Endothelial cell of umbilical vein (primary cell): ENCODE results near the gene B4GALT5. TPM values are rescaled to one million over a fixed set of nuclear protein-coding genes. Genes with fewer than 3 reads are reported as not detected.

Experiments
- BruUV-seq: library from RNA; stranded (reverse); fragments of 400-500 nt; replicated peaks from 2 replicates; lab custom pipeline; 2021; lab: Mats Ljungman, UMichigan
- CTCF ChIA-PET: fragments of 300-600, 350-600 bp; sonication (Branson Sonifier 250); formaldehyde crosslinking; loops from one replicate; lab custom pipeline; 2021; ENCODE audit warnings: antibody characterized with exemption, inconsistent platforms; lab: Charles Lee
- POLR2A ChIA-PET: fragments of 300-600, 350-600 bp; sonication (Branson Sonifier 250); formaldehyde crosslinking; loops from one replicate; lab custom pipeline; 2021; ENCODE audit warnings: antibody characterized with exemption, inconsistent platforms; lab: Charles Lee
- DNase-seq: peaks from one replicate; pipeline ENCODE4 v3.0.0-alpha.2; 2011; ENCODE audit warnings: low read depth, low spot score
- FAIRE-seq: peaks from 2 replicates; lab custom pipeline; 2011; peaks lifted over from hg19 to GRCh38; lab: Jason Lieb, UNC
- H2AFZ ChIP-seq: 2 replicates; pipeline ENCODE4 v1.6.0; 2012; ENCODE audit warnings: low read depth, low read length, control low read depth, inconsistent platforms
- H3K27ac ChIP-seq: 2 replicates; pipeline ENCODE4 v1.5.1; 2011; ENCODE audit warnings: low read depth, mild to moderate bottlenecking, control low read depth, low read length, moderate library complexity; ENCODE audit not compliant: insufficient read depth
- H3K27me3 ChIP-seq, 2 experiments: 2 replicates each; pipeline versions ENCODE4 v1.6.0 to v1.6.1; 2011; ENCODE audit warnings: low read length in 2 of 2, mixed read lengths in 1 of 2; ENCODE audit not compliant: control insufficient read depth in 2 of 2, insufficient read depth in 2 of 2
- H3K36me3 ChIP-seq, 2 experiments: 2 replicates in 1 of 2; 3 replicates in 1 of 2; pipeline ENCODE4 v1.5.1; 2011; ENCODE audit warnings: low read length in 2 of 2, mild to moderate bottlenecking in 1 of 2, moderate library complexity in 1 of 2; ENCODE audit not compliant: control insufficient read depth in 2 of 2, insufficient read depth in 2 of 2; ENCODE audit errors: extremely low read depth in 1 of 2
- H3K4me1 ChIP-seq: 3 replicates; pipeline ENCODE4 v1.5.1; 2011; ENCODE audit warnings: mild to moderate bottlenecking, low read length; ENCODE audit not compliant: control insufficient read depth, insufficient read depth; ENCODE audit errors: extremely low read depth
- H3K4me2 ChIP-seq: 2 replicates; pipeline ENCODE4 v1.6.1; 2011; ENCODE audit warnings: low read length, control low read depth, mixed read lengths; ENCODE audit not compliant: insufficient read depth
- H3K4me3 ChIP-seq, 3 experiments: fragments of 200-600 bp in 1 of 3; sonication (generic), shearing (Covaris generic) in 1 of 3; replicated peaks in 1 of 3; 2 replicates each; pipeline ENCODE4 v1.5.1; 2011 to 2016; ENCODE audit warnings: control low read depth in 3 of 3, low read length in 3 of 3, mild to moderate bottlenecking in 2 of 3, inconsistent platforms in 1 of 3, low read depth in 1 of 3, moderate library complexity in 1 of 3; ENCODE audit not compliant: insufficient read depth in 1 of 3
- H3K79me2 ChIP-seq: 2 replicates; pipeline ENCODE4 v1.6.0; 2012; ENCODE audit warnings: low read length, inconsistent platforms; ENCODE audit not compliant: control insufficient read depth, insufficient read depth
- H3K9ac ChIP-seq: replicated peaks from 2 replicates; pipeline ENCODE3; 2011; ENCODE audit warnings: low read length, control low read depth; ENCODE audit not compliant: insufficient read depth; ENCODE audit errors: extremely low read depth
- H3K9me1 ChIP-seq: replicated peaks from 3 replicates; pipeline ENCODE4 v1.6.0; 2011; ENCODE audit warnings: mild to moderate bottlenecking, low read length; ENCODE audit not compliant: control insufficient read depth, insufficient read depth; ENCODE audit errors: extremely low read depth
- H3K9me3 ChIP-seq: replicated peaks from 2 replicates; pipeline ENCODE4 v1.5.1; 2012; ENCODE audit warnings: low read length, inconsistent platforms; ENCODE audit not compliant: control insufficient read depth, insufficient read depth
- H4K20me1 ChIP-seq: replicated peaks from 2 replicates; pipeline ENCODE3; 2011; ENCODE audit warnings: mild to moderate bottlenecking, low read length; ENCODE audit not compliant: control insufficient read depth, insufficient read depth; ENCODE audit errors: extremely low read depth
- EZH2 ChIP-seq: IDR thresholded peaks from 2 replicates; pipeline ENCODE4 v1.6.1; 2012; ENCODE audit warnings: borderline replicate concordance, low read depth, mild to moderate bottlenecking, moderate library complexity, low read length, inconsistent platforms; ENCODE audit not compliant: severe bottlenecking
- FOS ChIP-seq: IDR thresholded peaks from 2 replicates; pipeline ENCODE4 v1.6.1; 2011; ENCODE audit warnings: mild to moderate bottlenecking, low read length, moderate library complexity, borderline replicate concordance; ENCODE audit not compliant: insufficient read depth
- GATA2 ChIP-seq: IDR thresholded peaks from 2 replicates; pipeline ENCODE4 v1.7.0; 2011; ENCODE audit warnings: low read depth, mild to moderate bottlenecking, moderate library complexity, mixed read lengths, low read length; ENCODE audit not compliant: insufficient read length, insufficient read depth
- JUN ChIP-seq: IDR thresholded peaks from 2 replicates; pipeline ENCODE4 v1.6.1; 2011; ENCODE audit warnings: borderline replicate concordance, low read depth; ENCODE audit not compliant: insufficient read length, insufficient read depth
- MYC ChIP-seq: IDR thresholded peaks from one replicate; pipeline ENCODE4 v1.6.1; 2011; ENCODE audit warnings: mild to moderate bottlenecking, low read depth, low read length
- POLR2A ChIP-seq: IDR thresholded peaks from 2 replicates; pipeline ENCODE4 v1.6.1; 2012; ENCODE audit warnings: low read depth, mild to moderate bottlenecking, control low read depth, low read length
- POLR2AphosphoS5 ChIP-seq: IDR thresholded peaks from 2 replicates; pipeline ENCODE4 v1.6.1; 2012; ENCODE audit warnings: low read depth, mild to moderate bottlenecking, control low read depth, low read length, moderate library complexity; ENCODE audit not compliant: insufficient read depth
- dilution Hi-C: fragments of 300-500 bp; cut with MboI; formaldehyde crosslinking; loops from one replicate; pipeline ENCODE4 v1.15.0; 2019; ENCODE audit warnings: low sequenced_read_pairs; ENCODE audit not compliant: extremely low pct_ligation_motif_present
- intact Hi-C: fragments of 100-400 bp; cut with micrococcal nuclease; formaldehyde crosslinking; loops from one replicate; pipeline ENCODE4 v1.10.0; 2022
- polyA plus RNA-seq, 4 experiments: library from polyadenylated mRNA; depleted of rRNA in 3 of 4; stranded (reverse) in 3 of 4; unstranded in 1 of 4; fragments of >200 nt; gene quantifications; 2 replicates each; pipeline versions ENCODE4 v1.2.1 to v1.2.3, GENCODE V29; 2011 to 2012; ENCODE audit warnings: missing spikeins in 1 of 4
- total RNA-seq: library from RNA; stranded (reverse); gene quantifications from 2 replicates; pipeline ENCODE4 v1.2.3, GENCODE V29; 2021
- TF ChIP-seq, protein P1 (sequence below), 2 donors: IDR thresholded peaks; 1 replicate in 1 of 2; 2 replicates in 1 of 2; pipeline ENCODE4 v1.5.1; 2011; ENCODE audit warnings: low read length in 2 of 2, mild to moderate bottlenecking in 2 of 2, moderate library complexity in 2 of 2, control low read depth in 1 of 2, inconsistent platforms in 1 of 2, low read depth in 1 of 2; ENCODE audit not compliant: insufficient read depth in 1 of 2; ENCODE audit errors: extremely low read depth in 1 of 2
- TF ChIP-seq, protein P2 (sequence below): IDR thresholded peaks from 2 replicates; pipeline ENCODE4 v1.6.1; 2011; ENCODE audit not compliant: insufficient read depth, insufficient read length

Gene B4GALT5
- total and polyA plus RNA-seq, 2 donors (not counting 3 experiments of a cell fraction or from before 2014, with no cell fraction given) = 54.4 to 70.1 TPM

DNA sequence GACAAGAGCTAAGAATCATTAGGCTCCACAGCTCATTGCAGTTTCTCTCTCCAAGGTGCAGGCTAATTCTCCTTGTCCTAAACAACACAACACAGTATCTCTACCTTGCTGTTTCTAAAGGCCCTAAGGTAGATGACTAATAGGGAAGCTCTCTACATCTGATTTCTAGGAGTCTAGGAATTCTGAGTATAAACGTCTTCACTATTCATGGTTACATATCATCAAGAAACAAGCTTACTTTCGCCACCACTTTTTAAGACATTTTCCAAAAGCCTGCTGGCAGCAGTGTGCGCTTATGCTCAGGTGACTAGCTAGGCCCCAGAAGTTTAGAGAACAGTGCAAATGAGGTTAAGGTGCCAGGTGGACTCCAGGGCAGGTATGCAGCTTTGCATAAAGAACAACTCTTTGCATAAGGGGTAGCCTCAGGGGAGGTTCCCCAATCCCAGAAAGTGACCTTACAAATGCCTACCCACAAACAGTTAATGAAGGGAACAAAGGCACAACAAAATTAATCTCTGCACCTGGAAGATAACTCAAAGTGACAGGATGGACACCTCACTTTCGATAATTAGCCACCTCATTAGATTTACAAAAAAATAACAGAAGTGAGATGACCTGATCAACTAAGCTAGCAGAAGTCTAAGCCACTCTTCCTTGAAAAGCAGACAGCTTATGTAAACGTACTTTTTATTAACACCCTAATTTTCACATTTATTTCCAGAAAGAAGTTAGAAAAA lies 20.1 kb downstream of the B4GALT5 start:
- POLR2A ChIA-PET = no interaction called here
- Histone ChIP-seq H3K27ac (no peak overlapping the region), H3K36me3 (no peaks in the 10 kb centered on the region), H3K4me1 (peaks cover 53% of the 10 kb centered on the region), H2AFZ (no peak overlapping the region), H3K4me3 (no peak overlapping the region), H4K20me1 (peaks cover 11% of the 10 kb centered on the region), H3K79me2 (peaks cover 98% of the 10 kb centered on the region), H3K4me2 (no peak overlapping the region), H3K9me1 (no peaks in the 10 kb centered on the region), H3K27me3 (no peaks in the 10 kb centered on the region), H3K9me3 (no peaks in the 10 kb centered on the region), H3K9ac (no peak overlapping the region)
- dilution Hi-C loops (no loop called here), intact Hi-C loops (no loop called here)
- DNase-seq = no peak
- CTCF ChIA-PET = interaction anchor here (1.1 to 3.5 kb wide), 2 partner anchors 82 to 152 kb away, joined by 3 to 9 read pairs; no protein-coding TSS in a partner anchor
- TF ChIP-seq MYC (no peak), POLR2A (no peak), EZH2 (no peak), FOS (no peak), JUN (no peak), GATA2 (no peak), POLR2AphosphoS5 (no peak)
- TF ChIP-seq, protein P1, sequence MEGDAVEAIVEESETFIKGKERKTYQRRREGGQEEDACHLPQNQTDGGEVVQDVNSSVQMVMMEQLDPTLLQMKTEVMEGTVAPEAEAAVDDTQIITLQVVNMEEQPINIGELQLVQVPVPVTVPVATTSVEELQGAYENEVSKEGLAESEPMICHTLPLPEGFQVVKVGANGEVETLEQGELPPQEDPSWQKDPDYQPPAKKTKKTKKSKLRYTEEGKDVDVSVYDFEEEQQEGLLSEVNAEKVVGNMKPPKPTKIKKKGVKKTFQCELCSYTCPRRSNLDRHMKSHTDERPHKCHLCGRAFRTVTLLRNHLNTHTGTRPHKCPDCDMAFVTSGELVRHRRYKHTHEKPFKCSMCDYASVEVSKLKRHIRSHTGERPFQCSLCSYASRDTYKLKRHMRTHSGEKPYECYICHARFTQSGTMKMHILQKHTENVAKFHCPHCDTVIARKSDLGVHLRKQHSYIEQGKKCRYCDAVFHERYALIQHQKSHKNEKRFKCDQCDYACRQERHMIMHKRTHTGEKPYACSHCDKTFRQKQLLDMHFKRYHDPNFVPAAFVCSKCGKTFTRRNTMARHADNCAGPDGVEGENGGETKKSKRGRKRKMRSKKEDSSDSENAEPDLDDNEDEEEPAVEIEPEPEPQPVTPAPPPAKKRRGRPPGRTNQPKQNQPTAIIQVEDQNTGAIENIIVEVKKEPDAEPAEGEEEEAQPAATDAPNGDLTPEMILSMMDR (IDR thresholded peaks at IDR 0.05; ENCODE audit: extremely low read depth in 1 of 2, insufficient read depth in 1 of 2, low read depth in 1 of 2, low read length in 2 of 2) = no peak
- TF ChIP-seq, protein P2, sequence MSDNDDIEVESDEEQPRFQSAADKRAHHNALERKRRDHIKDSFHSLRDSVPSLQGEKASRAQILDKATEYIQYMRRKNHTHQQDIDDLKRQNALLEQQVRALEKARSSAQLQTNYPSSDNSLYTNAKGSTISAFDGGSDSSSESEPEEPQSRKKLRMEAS = no peak
- FAIRE-seq = no peak
- no TSS peak for BruUV-seq
